PFSK-1 (cell line): Measurements from ENCODE around the gene CACNA1S.

Experiments used
- FOXP2 ChIP-seq: optimal IDR thresholded peaks from 2 replicates; pipeline ENCODE3; 2011; ENCODE audit warnings: borderline replicate concordance, control low read depth, inconsistent platforms; ENCODE audit not compliant: insufficient read depth; ENCODE audit errors: extremely low read length, extremely low read depth
- POLR2AphosphoS5 ChIP-seq: IDR thresholded peaks from 2 replicates; pipeline ENCODE4 v1.6.1; 2012; ENCODE audit warnings: low read depth, mild to moderate bottlenecking, control low read depth, low read length, moderate library complexity
- REST ChIP-seq, 2 experiments: IDR thresholded peaks; 2 replicates each; pipeline versions ENCODE4 v1.6.1 to v1.8.0; 2011 to 2012; ENCODE audit warnings: low read depth in 2 of 2, low read length in 2 of 2, control low read depth in 1 of 2, inconsistent platforms in 1 of 2, mild to moderate bottlenecking in 1 of 2, moderate library complexity in 1 of 2; ENCODE audit not compliant: insufficient read depth in 1 of 2
- SIN3A ChIP-seq: IDR thresholded peaks from 2 replicates; pipeline ENCODE4 v1.6.1; 2012; ENCODE audit warnings: mild to moderate bottlenecking, low read length, moderate library complexity, borderline replicate concordance; ENCODE audit not compliant: insufficient read depth
- TAF1 ChIP-seq: IDR thresholded peaks from 2 replicates; pipeline ENCODE4 v1.6.1; 2012; ENCODE audit warnings: low read length, control low read depth, borderline replicate concordance; ENCODE audit not compliant: insufficient read depth

The CACNA1S gene

GRCh38 chr1:201123866-201124265, 11.6 kb upstream of the CACNA1S start:
- TF ChIP-seq FOXP2 (no peak), SIN3A (no peak), REST (IDR thresholded peaks at IDR 0.05; ENCODE audit: insufficient read depth in 1 of 2, low read depth in 2 of 2, low read length in 2 of 2) (no peak), POLR2AphosphoS5 (no peak), TAF1 (no peak)

- no peak for TF ChIP-seq TAF1
- no peak for TF ChIP-seq REST (IDR thresholded peaks at IDR 0.05; ENCODE audit: insufficient read depth in 1 of 2, low read depth in 2 of 2, low read length in 2 of 2)
- no peak for TF ChIP-seq FOXP2
- TF ChIP-seq SIN3A: no peak
- no peak for TF ChIP-seq POLR2AphosphoS5
Measured at GRCh38 chr1:201122321-201122957, 10.2 kb upstream of the CACNA1S start.

GRCh38 chr1:201119206-201120197, 7.3 kb upstream of the CACNA1S start:
- TF ChIP-seq TAF1: no peak

- TF ChIP-seq SIN3A (no peak), FOXP2 (no peak), POLR2AphosphoS5 (no peak), REST (IDR thresholded peaks at IDR 0.05; ENCODE audit: insufficient read depth in 1 of 2, low read depth in 2 of 2, low read length in 2 of 2) (no peak), TAF1 (no peak)
Measured at GRCh38 chr1:201116091-201116490, 3.9 kb upstream of the CACNA1S start.

- TF ChIP-seq TAF1 (no peak), SIN3A (no peak), POLR2AphosphoS5 (no peak), FOXP2 (no peak), REST (IDR thresholded peaks at IDR 0.05; ENCODE audit: insufficient read depth in 1 of 2, low read depth in 2 of 2, low read length in 2 of 2) (no peak)
Measured at GRCh38 chr1:201115390-201115937, 3.2 kb upstream of the CACNA1S start.
